GM18502 (cell line): ENCODE data around the gene AATK.

Experiments
- ATAC-seq: cut with Tn5 transposase; IDR thresholded peaks from one replicate; pipeline ENCODE4 v1.9.1; 2021; ENCODE audit warnings: mild to moderate bottlenecking; ENCODE audit not compliant: unreplicated experiment, poor library complexity

The AATK gene

GRCh38 chr17:81196505-81197408 is 30.7 kb upstream of the AATK start:
- no peak for ATAC-seq

GRCh38 chr17:81195941-81196495 is 30.0 kb upstream of the AATK start:
- no peak for ATAC-seq

- ATAC-seq = no peak
These were observed 29.2 kb upstream of the AATK start for GRCh38 chr17:81194941-81195901.

- no peak for ATAC-seq
These were observed 28.3 kb upstream of the AATK start for GRCh38 chr17:81194225-81194760.

GRCh38 chr17:81193470-81194224 is 27.6 kb upstream of the AATK start:
- no peak for ATAC-seq

- ATAC-seq = no peak
These were observed 27.0 kb upstream of the AATK start for GRCh38 chr17:81193051-81193410.

- no peak for ATAC-seq
These were observed 26.5 kb upstream of the AATK start for GRCh38 chr17:81192386-81193050.

- no peak for ATAC-seq
These were observed 25.6 kb upstream of the AATK start for GRCh38 chr17:81191646-81192045.

- ATAC-seq = no peak
These were observed 25.1 kb upstream of the AATK start for GRCh38 chr17:81191116-81191515.

- ATAC-seq = no peak
These were observed 24.6 kb upstream of the AATK start for GRCh38 chr17:81190591-81190990.

- no peak for ATAC-seq
These were observed 23.9 kb upstream of the AATK start for GRCh38 chr17:81189670-81190530.

- no peak for ATAC-seq
These were observed 23.0 kb upstream of the AATK start for GRCh38 chr17:81189016-81189415.

GRCh38 chr17:81188491-81188840 is 22.4 kb upstream of the AATK start:
- no peak for ATAC-seq

GRCh38 chr17:81187586-81188490 is 21.8 kb upstream of the AATK start:
- ATAC-seq = no peak

- ATAC-seq = no peak
These were observed 21.1 kb upstream of the AATK start for GRCh38 chr17:81187120-81187519.

- no peak for ATAC-seq
These were observed 20.2 kb upstream of the AATK start for GRCh38 chr17:81186203-81186602.

GRCh38 chr17:81184555-81184954 is 18.5 kb upstream of the AATK start:
- ATAC-seq = no peak

GRCh38 chr17:81183807-81184206 is 17.8 kb upstream of the AATK start:
- no peak for ATAC-seq
